Measurements from ENCODE around the gene SREBF2. TPM values are rescaled to one million over a fixed set of nuclear protein-coding genes. Genes with fewer than 3 reads are reported as not detected.

SREBF2 gene
- total and polyA plus RNA-seq, 4 donors: 68.1 to 155 (median 75.9) TPM

GRCh38 chr22:41914611-41915034 lies 81.7 kb downstream of the SREBF2 start:
- Histone ChIP-seq H3K9me3 (ENCODE audit: control insufficient read depth in 4 of 4, insufficient read depth in 3 of 4, low read length in 3 of 4) (no peaks in the 10 kb centered on the region), H3K27ac (ENCODE audit: low read depth in 1 of 2, low read length in 1 of 2) (no peak overlapping the region), H3K9ac (ENCODE audit: insufficient read depth in 1 of 2, low read length in 2 of 2) (no peak overlapping the region), H3K4me1 (ENCODE audit: control insufficient read depth in 5 of 5, insufficient read depth in 5 of 5, low read length in 5 of 5) (peaks cover 0 to 29% (median 16%) of the 10 kb centered on the region in 5 donors), H3K36me3 (ENCODE audit: control insufficient read depth in 4 of 4, insufficient read depth in 4 of 4, low read length in 4 of 4) (no peaks in the 10 kb centered on the region), H3K27me3 (ENCODE audit: control insufficient read depth in 3 of 3, insufficient read depth in 3 of 3, low read length in 2 of 3) (peaks cover 4 to 65% (median 56%) of the 10 kb centered on the region in 3 donors), H3K4me3 (no peak overlapping the region)
- DNase-seq (no peak), ATAC-seq (ENCODE audit: insufficient read depth, low FRiP score) (no peak)
- no peak for TF ChIP-seq CTCF (IDR thresholded peaks at IDR 0.05; ENCODE audit: control extremely low read depth, extremely low read depth)
- 1 to 2% methylated on average over 53 to 67 of the region's 67 CpGs for WGBS, 2 donors

DNA sequence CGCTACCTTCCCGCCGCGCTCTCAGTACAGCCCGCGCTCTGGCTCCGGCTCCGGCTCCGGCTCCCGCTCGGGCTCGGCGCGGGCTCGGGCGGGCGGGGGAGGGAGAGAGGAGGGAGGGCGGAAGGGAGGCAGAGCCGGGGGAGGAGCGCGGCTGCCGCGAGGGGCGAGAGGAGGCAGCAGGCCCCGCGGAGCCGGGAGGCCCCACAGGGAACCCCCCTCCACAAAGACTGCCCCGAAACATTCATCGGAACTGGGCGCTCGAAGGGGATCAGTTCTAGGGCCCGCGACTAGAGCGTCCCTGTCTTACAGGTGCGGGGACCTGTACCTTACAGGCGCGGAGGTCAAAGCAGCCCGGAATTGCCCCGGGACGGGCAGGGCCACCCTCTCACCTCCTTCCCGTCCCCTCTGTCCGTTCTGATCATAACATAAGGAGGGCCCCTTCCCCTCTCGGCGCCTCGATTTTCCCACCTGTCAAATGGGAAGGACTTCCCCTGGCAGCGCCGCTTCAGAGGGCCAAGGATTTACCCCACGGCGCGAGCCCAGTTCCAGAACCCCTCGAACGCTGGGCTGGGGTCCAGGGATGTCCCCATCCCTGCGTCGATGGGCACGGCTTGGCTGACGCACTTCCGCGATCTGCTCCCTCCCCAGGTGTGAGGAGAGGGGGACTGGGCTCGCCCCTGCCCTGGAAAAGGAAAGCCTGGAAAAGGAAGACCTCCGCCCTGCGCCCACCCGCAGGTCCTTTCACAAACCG lies 82.3 kb downstream of the SREBF2 start, which contains the start of gene SHISA8:
SHISA8 (minus strand) TSS at position 40 of the 751 bp plus-strand sequence. CDS start 407 bp downstream, outside the sequence.
- DNase-seq: peak; percentile 61 to 67 (median 66)
- Histone ChIP-seq H3K27ac (ENCODE audit: low read depth in 1 of 2, low read length in 1 of 2) (no peak within 1 kb of the TSS), H3K4me3 (no peak within 1 kb of the TSS), H3K36me3 (ENCODE audit: control insufficient read depth in 4 of 4, insufficient read depth in 4 of 4, low read length in 4 of 4) (no peaks in the 10 kb centered on the region), H3K27me3 (ENCODE audit: control insufficient read depth in 3 of 3, insufficient read depth in 3 of 3, low read length in 2 of 3) (peaks cover 4 to 67% (median 59%) of the 10 kb centered on the region in 3 donors), H3K9me3 (ENCODE audit: control insufficient read depth in 4 of 4, insufficient read depth in 3 of 4, low read length in 3 of 4) (no peaks in the 10 kb centered on the region), H3K9ac (ENCODE audit: insufficient read depth in 1 of 2, low read length in 2 of 2) (no peak within 1 kb of the TSS), H3K4me1 (ENCODE audit: control insufficient read depth in 5 of 5, insufficient read depth in 5 of 5, low read length in 5 of 5) (peaks cover 0 to 31% (median 16%) of the 10 kb centered on the region in 5 donors)
- no peak for TF ChIP-seq CTCF (IDR thresholded peaks at IDR 0.05; ENCODE audit: control extremely low read depth, extremely low read depth)
- 7 to 9% methylated on average over 49 to 63 of the region's 63 CpGs for WGBS, 2 donors
- no peak for ATAC-seq (ENCODE audit: insufficient read depth, low FRiP score)

GRCh38 chr22:41915786-41916493 lies 83.0 kb downstream of the SREBF2 start:
- DNase-seq (no peak), ATAC-seq (ENCODE audit: insufficient read depth, low FRiP score) (no peak)
- no peak overlapping the region for H3K27ac ChIP-seq (ENCODE audit: low read depth in 1 of 2, low read length in 1 of 2)
- H3K36me3 ChIP-seq (ENCODE audit: control insufficient read depth in 4 of 4, insufficient read depth in 4 of 4, low read length in 4 of 4): no peaks in the 10 kb centered on the region
- TF ChIP-seq CTCF (IDR thresholded peaks at IDR 0.05; ENCODE audit: control extremely low read depth, extremely low read depth): no peak
- H3K4me3 ChIP-seq: no peak overlapping the region
- H3K27me3 ChIP-seq (ENCODE audit: control insufficient read depth in 3 of 3, insufficient read depth in 3 of 3, low read length in 2 of 3): peaks cover 4 to 62% (median 60%) of the 10 kb centered on the region in 3 donors
- H3K9ac ChIP-seq (ENCODE audit: insufficient read depth in 1 of 2, low read length in 2 of 2): no peak overlapping the region
- H3K4me1 ChIP-seq (ENCODE audit: control insufficient read depth in 5 of 5, insufficient read depth in 5 of 5, low read length in 5 of 5): peaks cover 0 to 24% (median 9%) of the 10 kb centered on the region in 5 donors
- WGBS, 2 donors: 40 to 49% methylated on average over 11 of the region's 11 CpGs
- H3K9me3 ChIP-seq (ENCODE audit: control insufficient read depth in 4 of 4, insufficient read depth in 3 of 4, low read length in 3 of 4): no peaks in the 10 kb centered on the region
